Measurements from ENCODE around the gene CDHR2.

GRCh38 chr5:176573564-176574296 is 24.6 kb downstream of the CDHR2 start:
- TF ChIP-seq POLR2A (IDR thresholded peaks at IDR 0.05; ENCODE audit: low read depth, low read length) (no peak), POLR2AphosphoS5 (IDR thresholded peaks at IDR 0.05; ENCODE audit: low read depth, low read length) (no peak), TAF1 (IDR thresholded peaks at IDR 0.05; ENCODE audit: borderline replicate concordance, low read depth, low read length) (no peak)
